Osteocyte (in vitro differentiated cells): ENCODE results near the gene SLC35B1. TPM values are rescaled to one million over a fixed set of nuclear protein-coding genes. Genes with fewer than 3 reads are reported as not detected.
A peak's percentile ranks its signal among the peaks of the same experiment; 100 is the strongest.

Source experiments
- DNase-seq: peaks from one replicate; pipeline ENCODE4 v3.0.0; 2021; ENCODE audit warnings: mixed read lengths; ENCODE audit not compliant: unreplicated experiment; ENCODE audit errors: extremely low spot score
- H3K27ac Mint-ChIP-seq: one replicate; pipeline ENCODE4 v1.8.0; 2021; ENCODE audit warnings: mild to moderate bottlenecking, mixed read lengths; ENCODE audit not compliant: unreplicated experiment
- H3K27me3 Mint-ChIP-seq: one replicate; pipeline ENCODE4 v1.8.0; 2021; ENCODE audit warnings: mixed read lengths; ENCODE audit not compliant: unreplicated experiment
- H3K36me3 Mint-ChIP-seq: one replicate; pipeline ENCODE4 v1.8.0; 2021; ENCODE audit warnings: mixed read lengths; ENCODE audit not compliant: unreplicated experiment
- H3K4me1 Mint-ChIP-seq: one replicate; pipeline ENCODE4 v1.8.0; 2021; ENCODE audit warnings: mixed read lengths; ENCODE audit not compliant: unreplicated experiment
- H3K4me3 Mint-ChIP-seq: one replicate; pipeline ENCODE4 v1.8.0; 2021; ENCODE audit warnings: mild to moderate bottlenecking, moderate library complexity, mixed read lengths; ENCODE audit not compliant: unreplicated experiment
- H3K9me3 Mint-ChIP-seq: one replicate; pipeline ENCODE4 v1.8.0; 2021; ENCODE audit warnings: mixed read lengths; ENCODE audit not compliant: unreplicated experiment
- CTCF ChIP-seq: fragments of 200-600 bp; sonication (generic); IDR thresholded peaks from 2 replicates; pipeline ENCODE4 v1.5.0; 2021; ENCODE audit warnings: antibody characterized with exemption, mild to moderate bottlenecking, moderate library complexity
- total RNA-seq: library from RNA; stranded (reverse); gene quantifications from 2 replicates; pipeline ENCODE4 v1.2.1, GENCODE V29; 2021

The SLC35B1 gene
- total RNA-seq, 1 donor from 2014 or later = 60.0 TPM

DNA sequence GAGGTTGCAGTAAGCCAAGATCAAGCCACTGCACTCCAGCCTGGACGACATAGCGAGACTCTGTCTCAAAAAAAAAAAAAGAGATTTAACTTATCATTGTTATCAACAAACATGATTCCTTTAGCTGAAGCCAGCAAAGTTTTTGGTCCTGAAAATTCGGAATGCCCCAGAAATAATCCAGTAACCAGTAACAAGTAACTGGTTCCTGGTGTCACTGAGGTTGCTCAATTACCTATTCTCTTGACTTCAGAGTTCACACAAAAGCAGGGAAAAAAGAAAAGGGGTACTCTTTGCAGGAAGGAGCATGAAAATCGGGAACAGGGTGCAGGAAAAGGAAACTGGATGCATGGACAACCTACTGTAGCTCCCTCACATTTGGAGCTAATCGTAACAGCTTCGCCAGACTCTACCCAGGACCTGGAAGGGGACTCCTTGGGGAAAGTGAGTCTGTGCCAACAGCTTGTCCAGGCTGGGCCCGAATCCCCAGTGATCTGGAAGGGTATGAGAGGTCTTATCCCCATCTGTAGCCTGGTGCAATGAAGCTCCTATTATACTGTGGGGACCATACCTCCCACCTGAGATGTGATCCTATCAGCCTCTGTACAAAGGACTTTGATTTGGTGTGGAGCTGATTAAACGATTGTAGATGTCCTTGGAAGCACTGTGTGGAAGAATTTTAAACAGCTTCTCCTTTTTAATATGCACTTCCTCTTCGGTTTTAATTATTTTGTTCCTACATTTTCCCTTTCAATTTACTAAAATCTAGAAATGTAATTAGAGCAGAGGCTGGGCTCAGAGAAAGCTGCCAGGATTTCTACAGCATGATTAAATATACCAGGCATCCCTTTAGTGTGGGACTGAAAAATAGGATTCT, 26.4 kb downstream of the SLC35B1 start:
- H3K27ac Mint-ChIP-seq = no peak overlapping the region
- H3K27me3 Mint-ChIP-seq = peaks cover 5% of the 10 kb centered on the region
- DNase-seq = no peak
- peaks cover 15% of the 10 kb centered on the region for H3K4me1 Mint-ChIP-seq
- H3K36me3 Mint-ChIP-seq = no peaks in the 10 kb centered on the region
- TF ChIP-seq CTCF = no peak
- no peak overlapping the region for H3K4me3 Mint-ChIP-seq
- no peaks in the 10 kb centered on the region for H3K9me3 Mint-ChIP-seq

- Mint-ChIP-seq H3K4me3 (no peak overlapping the region), H3K27ac (no peak overlapping the region), H3K4me1 (peaks cover 24% of the 10 kb centered on the region), H3K36me3 (peaks cover 1% of the 10 kb centered on the region), H3K27me3 (peaks cover 5% of the 10 kb centered on the region), H3K9me3 (no peaks in the 10 kb centered on the region)
- DNase-seq = no peak
- TF ChIP-seq CTCF = no peak
These were observed 27.4 kb downstream of the SLC35B1 start for GRCh38 chr17:49680314-49680713.

DNA sequence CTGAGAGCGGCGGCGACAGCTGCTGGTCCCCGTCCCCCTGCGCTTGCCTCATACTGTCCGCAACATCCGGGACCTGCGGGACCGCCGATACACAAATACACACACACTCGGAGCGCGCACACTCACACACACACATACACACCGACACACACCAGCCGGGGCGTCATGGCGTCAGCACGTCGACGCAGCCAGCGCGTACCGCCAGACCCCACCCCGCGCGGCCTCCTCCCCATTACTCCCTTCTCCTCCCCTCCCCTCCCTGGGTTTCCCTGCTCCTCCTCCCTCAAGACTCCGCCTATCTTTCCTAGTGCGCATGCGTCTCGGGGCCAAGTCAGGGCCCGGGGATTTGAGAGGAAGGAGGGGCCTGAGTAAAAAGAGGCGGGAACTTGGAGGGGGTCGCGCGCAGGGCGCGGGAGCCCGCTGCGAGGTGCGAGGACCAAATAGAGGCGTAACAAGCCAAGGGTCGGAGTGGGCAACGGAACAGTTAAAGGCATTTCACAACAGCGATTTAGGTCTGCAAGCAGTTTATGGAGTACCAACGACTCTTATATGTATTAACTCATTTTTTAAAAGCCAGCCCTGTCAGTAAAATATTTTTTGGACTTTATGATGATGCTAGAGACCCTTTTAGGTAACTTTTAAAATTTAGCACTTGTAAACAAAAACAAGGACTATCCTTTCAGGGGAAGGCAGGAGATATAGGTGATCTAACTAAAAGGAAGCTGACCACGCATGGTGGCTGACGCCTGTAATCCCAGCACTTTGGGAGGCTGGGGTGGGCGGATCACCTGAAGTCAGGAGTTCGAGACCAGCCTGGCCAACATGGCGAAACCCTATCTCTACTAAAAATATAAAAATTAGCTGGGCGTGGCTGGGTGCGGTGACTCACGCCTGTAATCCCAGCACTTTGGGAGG, 29.6 kb downstream of the SLC35B1 start, which contains the start of gene SPOP:
SPOP (minus strand) TSS at position 165 of the 915 bp plus-strand sequence. CDS start 55,287 bp downstream, outside the sequence.
- Mint-ChIP-seq H3K36me3 (peaks cover 10% of the 10 kb centered on the region), H3K9me3 (no peaks in the 10 kb centered on the region), H3K4me1 (peaks cover 38% of the 10 kb centered on the region), H3K27ac (peak within 1 kb of the TSS; percentile 99), H3K27me3 (peaks cover 5% of the 10 kb centered on the region), H3K4me3 (peak within 1 kb of the TSS; percentile 97)
- DNase-seq = peak; percentile 100
- no peak for TF ChIP-seq CTCF

DNA sequence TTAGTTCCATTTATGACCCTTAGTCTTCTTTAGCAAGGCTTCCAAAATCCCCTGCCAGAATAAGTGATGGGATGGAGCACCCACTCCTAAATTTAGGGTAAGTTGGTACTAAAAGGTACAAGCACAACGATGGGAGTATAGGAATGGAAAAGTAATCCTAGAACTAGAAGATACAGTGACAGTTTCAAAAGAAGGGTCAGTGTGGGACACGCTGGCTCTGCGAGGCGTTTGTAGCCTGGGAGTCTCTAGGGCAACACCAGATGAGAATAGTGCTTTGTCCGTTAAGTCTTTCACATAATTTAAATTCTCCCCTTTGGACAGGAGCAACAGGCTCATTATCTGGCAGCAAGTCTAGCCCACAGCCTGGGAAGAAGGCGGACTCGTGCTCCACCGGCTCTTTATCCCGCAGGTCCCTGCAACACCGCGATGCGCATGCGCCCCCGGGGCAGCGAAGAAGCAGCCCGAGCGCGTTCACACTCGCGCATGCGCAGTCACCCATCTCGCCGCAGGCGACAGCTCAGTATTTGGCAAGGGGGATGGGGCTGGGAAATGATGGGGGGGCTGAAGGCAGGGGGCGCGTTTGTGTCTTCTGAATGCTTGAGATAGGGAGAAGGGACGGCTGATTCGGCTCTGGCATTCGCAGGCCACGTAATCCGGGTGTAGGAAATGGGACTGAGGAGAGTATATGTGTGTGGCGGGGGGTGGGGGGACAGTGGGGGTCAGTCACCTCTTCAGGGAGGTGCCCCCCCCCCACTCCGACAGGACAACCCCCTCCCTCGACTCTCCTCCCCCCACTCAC, 30.4 kb downstream of the SLC35B1 start:
- peak overlapping the region; percentile 99 for H3K27ac Mint-ChIP-seq
- peaks cover 38% of the 10 kb centered on the region for H3K4me1 Mint-ChIP-seq
- no peaks in the 10 kb centered on the region for H3K9me3 Mint-ChIP-seq
- TF ChIP-seq CTCF = no peak
- peak; percentile 99 for DNase-seq
- peak overlapping the region; percentile 97 for H3K4me3 Mint-ChIP-seq
- peaks cover 2% of the 10 kb centered on the region for H3K27me3 Mint-ChIP-seq
- peaks cover 10% of the 10 kb centered on the region for H3K36me3 Mint-ChIP-seq
